ENCODE measurements around the gene CPXM2.

DNA sequence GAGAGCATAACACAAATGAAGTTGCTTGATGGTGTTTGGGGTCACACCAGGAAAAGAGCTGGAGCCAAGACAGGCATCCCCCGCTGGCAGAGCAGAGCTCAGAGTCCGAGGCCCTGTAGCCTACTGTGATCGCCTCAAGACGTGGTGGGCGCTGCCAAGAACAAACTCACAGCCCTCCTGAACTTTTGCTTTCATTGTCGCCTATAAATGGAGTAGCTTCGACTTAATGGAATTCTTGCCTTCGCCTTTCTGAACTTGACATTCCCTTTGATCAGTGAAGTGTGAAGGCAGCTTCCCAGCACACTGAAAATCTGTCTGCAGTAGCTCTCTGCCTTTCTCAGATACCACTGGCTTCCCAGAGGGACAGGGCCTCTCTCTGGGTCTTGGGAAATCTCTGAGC is 21.3 kb downstream of the CPXM2 start:
- TF ChIP-seq, protein P1, sequence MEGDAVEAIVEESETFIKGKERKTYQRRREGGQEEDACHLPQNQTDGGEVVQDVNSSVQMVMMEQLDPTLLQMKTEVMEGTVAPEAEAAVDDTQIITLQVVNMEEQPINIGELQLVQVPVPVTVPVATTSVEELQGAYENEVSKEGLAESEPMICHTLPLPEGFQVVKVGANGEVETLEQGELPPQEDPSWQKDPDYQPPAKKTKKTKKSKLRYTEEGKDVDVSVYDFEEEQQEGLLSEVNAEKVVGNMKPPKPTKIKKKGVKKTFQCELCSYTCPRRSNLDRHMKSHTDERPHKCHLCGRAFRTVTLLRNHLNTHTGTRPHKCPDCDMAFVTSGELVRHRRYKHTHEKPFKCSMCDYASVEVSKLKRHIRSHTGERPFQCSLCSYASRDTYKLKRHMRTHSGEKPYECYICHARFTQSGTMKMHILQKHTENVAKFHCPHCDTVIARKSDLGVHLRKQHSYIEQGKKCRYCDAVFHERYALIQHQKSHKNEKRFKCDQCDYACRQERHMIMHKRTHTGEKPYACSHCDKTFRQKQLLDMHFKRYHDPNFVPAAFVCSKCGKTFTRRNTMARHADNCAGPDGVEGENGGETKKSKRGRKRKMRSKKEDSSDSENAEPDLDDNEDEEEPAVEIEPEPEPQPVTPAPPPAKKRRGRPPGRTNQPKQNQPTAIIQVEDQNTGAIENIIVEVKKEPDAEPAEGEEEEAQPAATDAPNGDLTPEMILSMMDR (IDR thresholded peaks at IDR 0.05; ENCODE audit: low read depth, low read length, missing input control): no peak
- TF ChIP-seq, protein P2, sequence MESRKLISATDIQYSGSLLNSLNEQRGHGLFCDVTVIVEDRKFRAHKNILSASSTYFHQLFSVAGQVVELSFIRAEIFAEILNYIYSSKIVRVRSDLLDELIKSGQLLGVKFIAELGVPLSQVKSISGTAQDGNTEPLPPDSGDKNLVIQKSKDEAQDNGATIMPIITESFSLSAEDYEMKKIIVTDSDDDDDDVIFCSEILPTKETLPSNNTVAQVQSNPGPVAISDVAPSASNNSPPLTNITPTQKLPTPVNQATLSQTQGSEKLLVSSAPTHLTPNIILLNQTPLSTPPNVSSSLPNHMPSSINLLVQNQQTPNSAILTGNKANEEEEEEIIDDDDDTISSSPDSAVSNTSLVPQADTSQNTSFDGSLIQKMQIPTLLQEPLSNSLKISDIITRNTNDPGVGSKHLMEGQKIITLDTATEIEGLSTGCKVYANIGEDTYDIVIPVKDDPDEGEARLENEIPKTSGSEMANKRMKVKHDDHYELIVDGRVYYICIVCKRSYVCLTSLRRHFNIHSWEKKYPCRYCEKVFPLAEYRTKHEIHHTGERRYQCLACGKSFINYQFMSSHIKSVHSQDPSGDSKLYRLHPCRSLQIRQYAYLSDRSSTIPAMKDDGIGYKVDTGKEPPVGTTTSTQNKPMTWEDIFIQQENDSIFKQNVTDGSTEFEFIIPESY (IDR thresholded peaks at IDR 0.05): no peak
- TF ChIP-seq, protein P3, sequence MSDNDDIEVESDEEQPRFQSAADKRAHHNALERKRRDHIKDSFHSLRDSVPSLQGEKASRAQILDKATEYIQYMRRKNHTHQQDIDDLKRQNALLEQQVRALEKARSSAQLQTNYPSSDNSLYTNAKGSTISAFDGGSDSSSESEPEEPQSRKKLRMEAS (IDR thresholded peaks at IDR 0.05): no peak
- TF ChIP-seq FOXA1 (IDR thresholded peaks at IDR 0.05) (no peak), SP1 (IDR thresholded peaks at IDR 0.05) (no peak), YY1 (IDR thresholded peaks at IDR 0.05) (no peak), HNF4G (IDR thresholded peaks at IDR 0.05) (no peak)
- TF ChIP-seq, protein P4, sequence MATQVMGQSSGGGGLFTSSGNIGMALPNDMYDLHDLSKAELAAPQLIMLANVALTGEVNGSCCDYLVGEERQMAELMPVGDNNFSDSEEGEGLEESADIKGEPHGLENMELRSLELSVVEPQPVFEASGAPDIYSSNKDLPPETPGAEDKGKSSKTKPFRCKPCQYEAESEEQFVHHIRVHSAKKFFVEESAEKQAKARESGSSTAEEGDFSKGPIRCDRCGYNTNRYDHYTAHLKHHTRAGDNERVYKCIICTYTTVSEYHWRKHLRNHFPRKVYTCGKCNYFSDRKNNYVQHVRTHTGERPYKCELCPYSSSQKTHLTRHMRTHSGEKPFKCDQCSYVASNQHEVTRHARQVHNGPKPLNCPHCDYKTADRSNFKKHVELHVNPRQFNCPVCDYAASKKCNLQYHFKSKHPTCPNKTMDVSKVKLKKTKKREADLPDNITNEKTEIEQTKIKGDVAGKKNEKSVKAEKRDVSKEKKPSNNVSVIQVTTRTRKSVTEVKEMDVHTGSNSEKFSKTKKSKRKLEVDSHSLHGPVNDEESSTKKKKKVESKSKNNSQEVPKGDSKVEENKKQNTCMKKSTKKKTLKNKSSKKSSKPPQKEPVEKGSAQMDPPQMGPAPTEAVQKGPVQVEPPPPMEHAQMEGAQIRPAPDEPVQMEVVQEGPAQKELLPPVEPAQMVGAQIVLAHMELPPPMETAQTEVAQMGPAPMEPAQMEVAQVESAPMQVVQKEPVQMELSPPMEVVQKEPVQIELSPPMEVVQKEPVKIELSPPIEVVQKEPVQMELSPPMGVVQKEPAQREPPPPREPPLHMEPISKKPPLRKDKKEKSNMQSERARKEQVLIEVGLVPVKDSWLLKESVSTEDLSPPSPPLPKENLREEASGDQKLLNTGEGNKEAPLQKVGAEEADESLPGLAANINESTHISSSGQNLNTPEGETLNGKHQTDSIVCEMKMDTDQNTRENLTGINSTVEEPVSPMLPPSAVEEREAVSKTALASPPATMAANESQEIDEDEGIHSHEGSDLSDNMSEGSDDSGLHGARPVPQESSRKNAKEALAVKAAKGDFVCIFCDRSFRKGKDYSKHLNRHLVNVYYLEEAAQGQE (IDR thresholded peaks at IDR 0.05): no peak
